ENCODE measurements around the gene DNAAF6. TPM values are rescaled to one million over a fixed set of nuclear protein-coding genes. Genes with fewer than 3 reads are reported as not detected.

DNAAF6 gene
- total RNA-seq, 1 donor from 2014 or later: not detected

- Histone ChIP-seq H3K36me3 (no peaks in the 10 kb centered on the region), H3K4me3 (peak overlapping the region in 1 of 2 donors; percentile 40), H3K4me1 (no peaks in the 10 kb centered on the region), H3K27me3 (no peaks in the 10 kb centered on the region), H3K27ac (no peak overlapping the region), H3K9me3 (no peaks in the 10 kb centered on the region)
- no peak for DNase-seq (ENCODE audit: extremely low spot score in 2 of 2)
- intact Hi-C loops (cut with DNase I): no loop called here
- TF ChIP-seq POLR2A (IDR thresholded peaks at IDR 0.05) (no peak), POLR2AphosphoS5 (IDR thresholded peaks at IDR 0.05; ENCODE audit: insufficient read depth in 1 of 2, low read depth in 1 of 2) (no peak)
- TF ChIP-seq, protein P1, sequence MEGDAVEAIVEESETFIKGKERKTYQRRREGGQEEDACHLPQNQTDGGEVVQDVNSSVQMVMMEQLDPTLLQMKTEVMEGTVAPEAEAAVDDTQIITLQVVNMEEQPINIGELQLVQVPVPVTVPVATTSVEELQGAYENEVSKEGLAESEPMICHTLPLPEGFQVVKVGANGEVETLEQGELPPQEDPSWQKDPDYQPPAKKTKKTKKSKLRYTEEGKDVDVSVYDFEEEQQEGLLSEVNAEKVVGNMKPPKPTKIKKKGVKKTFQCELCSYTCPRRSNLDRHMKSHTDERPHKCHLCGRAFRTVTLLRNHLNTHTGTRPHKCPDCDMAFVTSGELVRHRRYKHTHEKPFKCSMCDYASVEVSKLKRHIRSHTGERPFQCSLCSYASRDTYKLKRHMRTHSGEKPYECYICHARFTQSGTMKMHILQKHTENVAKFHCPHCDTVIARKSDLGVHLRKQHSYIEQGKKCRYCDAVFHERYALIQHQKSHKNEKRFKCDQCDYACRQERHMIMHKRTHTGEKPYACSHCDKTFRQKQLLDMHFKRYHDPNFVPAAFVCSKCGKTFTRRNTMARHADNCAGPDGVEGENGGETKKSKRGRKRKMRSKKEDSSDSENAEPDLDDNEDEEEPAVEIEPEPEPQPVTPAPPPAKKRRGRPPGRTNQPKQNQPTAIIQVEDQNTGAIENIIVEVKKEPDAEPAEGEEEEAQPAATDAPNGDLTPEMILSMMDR (IDR thresholded peaks at IDR 0.05): no peak
Observed at GRCh38 chrX:107206697-107207065, 270 bp downstream of the DNAAF6 start.

GRCh38 chrX:107207089-107207488 lies 678 bp downstream of the DNAAF6 start:
- H3K27me3 ChIP-seq: no peaks in the 10 kb centered on the region
- no peaks in the 10 kb centered on the region for H3K36me3 ChIP-seq
- TF ChIP-seq, protein P1 (IDR thresholded peaks at IDR 0.05): no peak
- TF ChIP-seq POLR2A (IDR thresholded peaks at IDR 0.05) (no peak), POLR2AphosphoS5 (IDR thresholded peaks at IDR 0.05; ENCODE audit: insufficient read depth in 1 of 2, low read depth in 1 of 2) (no peak)
- no peak overlapping the region for H3K4me3 ChIP-seq
- H3K4me1 ChIP-seq: no peaks in the 10 kb centered on the region
- intact Hi-C loops (cut with DNase I): no loop called here
- H3K9me3 ChIP-seq: no peaks in the 10 kb centered on the region
- no peak overlapping the region for H3K27ac ChIP-seq
- DNase-seq (ENCODE audit: extremely low spot score in 2 of 2): no peak

DNA sequence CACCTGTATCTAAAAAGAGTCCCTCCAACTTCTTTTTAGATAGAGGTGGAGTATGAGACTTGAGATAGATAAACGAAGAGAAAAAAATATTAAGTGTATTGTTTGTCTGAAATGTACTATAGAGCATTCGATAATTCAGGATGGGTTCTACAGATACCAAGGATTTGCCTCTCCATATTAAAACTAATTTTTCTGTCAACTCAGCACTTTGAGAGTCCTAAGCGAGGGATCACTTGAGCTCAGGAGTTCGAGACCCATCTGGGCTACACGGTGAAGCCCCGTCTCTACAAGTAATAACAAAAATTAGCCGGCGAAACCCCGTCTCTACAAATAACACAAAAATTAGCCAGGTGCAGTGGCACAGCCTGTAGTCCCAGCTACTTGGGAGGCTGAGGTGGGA lies 1.5 kb downstream of the DNAAF6 start:
- H3K27ac ChIP-seq: no peak overlapping the region
- intact Hi-C loops (cut with DNase I): no loop called here
- no peaks in the 10 kb centered on the region for H3K27me3 ChIP-seq
- no peaks in the 10 kb centered on the region for H3K9me3 ChIP-seq
- H3K36me3 ChIP-seq: no peaks in the 10 kb centered on the region
- TF ChIP-seq, protein P1 (IDR thresholded peaks at IDR 0.05): no peak
- TF ChIP-seq POLR2A (IDR thresholded peaks at IDR 0.05) (no peak), POLR2AphosphoS5 (IDR thresholded peaks at IDR 0.05; ENCODE audit: insufficient read depth in 1 of 2, low read depth in 1 of 2) (no peak)
- no peak overlapping the region for H3K4me3 ChIP-seq
- no peak for DNase-seq (ENCODE audit: extremely low spot score in 2 of 2)
- no peaks in the 10 kb centered on the region for H3K4me1 ChIP-seq

DNA sequence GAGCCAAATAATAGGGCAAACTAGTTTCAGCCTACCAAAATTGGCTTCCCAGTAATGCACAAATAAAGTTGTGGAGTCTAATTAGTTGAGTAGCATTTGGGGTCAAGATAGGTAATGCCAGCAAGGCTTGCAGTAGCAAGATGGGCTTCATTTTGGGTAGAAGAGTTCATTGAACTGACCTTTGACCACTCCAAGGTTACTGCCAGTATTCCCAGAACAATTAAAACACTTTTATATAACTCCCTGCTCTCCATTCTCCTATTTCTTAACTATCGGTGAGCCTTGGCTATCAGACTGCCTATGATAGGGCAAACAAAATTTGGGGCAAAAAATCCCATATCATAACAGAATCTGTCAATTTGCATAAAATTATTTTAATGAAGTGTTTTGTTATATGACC lies 7.1 kb downstream of the DNAAF6 start:
- H3K36me3 ChIP-seq: no peaks in the 10 kb centered on the region
- H3K4me3 ChIP-seq: no peak overlapping the region
- H3K9me3 ChIP-seq: no peaks in the 10 kb centered on the region
- H3K27ac ChIP-seq: no peak overlapping the region
- DNase-seq (ENCODE audit: extremely low spot score in 2 of 2): no peak
- H3K27me3 ChIP-seq: no peaks in the 10 kb centered on the region
- intact Hi-C loops (cut with DNase I): no loop called here
- no peaks in the 10 kb centered on the region for H3K4me1 ChIP-seq
- TF ChIP-seq POLR2A (IDR thresholded peaks at IDR 0.05) (no peak), POLR2AphosphoS5 (IDR thresholded peaks at IDR 0.05; ENCODE audit: insufficient read depth in 1 of 2, low read depth in 1 of 2) (no peak)
- TF ChIP-seq, protein P1 (IDR thresholded peaks at IDR 0.05): no peak

- Histone ChIP-seq H3K9me3 (no peaks in the 10 kb centered on the region), H3K4me3 (no peak overlapping the region), H3K27ac (no peak overlapping the region), H3K4me1 (no peaks in the 10 kb centered on the region), H3K36me3 (no peaks in the 10 kb centered on the region), H3K27me3 (no peaks in the 10 kb centered on the region)
- TF ChIP-seq POLR2A (IDR thresholded peaks at IDR 0.05): no peak
- TF ChIP-seq, protein P1 (IDR thresholded peaks at IDR 0.05): no peak
- no peak for TF ChIP-seq POLR2AphosphoS5 (IDR thresholded peaks at IDR 0.05; ENCODE audit: insufficient read depth in 1 of 2, low read depth in 1 of 2)
- intact Hi-C loops (cut with DNase I): no loop called here
- no peak for DNase-seq (ENCODE audit: extremely low spot score in 2 of 2)
Observed at GRCh38 chrX:107226757-107227156, 20.3 kb downstream of the DNAAF6 start.

All from vagina (tissue), 2 donors.